NK-92 (cell line): Measurements from ENCODE around the gene GPX5.
"Not testable (repeated sequence)": the region's sequence is repeated elsewhere in the genome, so short reads cannot be mapped to it uniquely, and the experiment has no call there.

Experiments
- DNase-seq: peaks from one replicate; lab custom pipeline; 2025; ENCODE audit not compliant: unreplicated experiment; lab: John Stamatoyannopoulos, UW

GPX5 gene

DNA sequence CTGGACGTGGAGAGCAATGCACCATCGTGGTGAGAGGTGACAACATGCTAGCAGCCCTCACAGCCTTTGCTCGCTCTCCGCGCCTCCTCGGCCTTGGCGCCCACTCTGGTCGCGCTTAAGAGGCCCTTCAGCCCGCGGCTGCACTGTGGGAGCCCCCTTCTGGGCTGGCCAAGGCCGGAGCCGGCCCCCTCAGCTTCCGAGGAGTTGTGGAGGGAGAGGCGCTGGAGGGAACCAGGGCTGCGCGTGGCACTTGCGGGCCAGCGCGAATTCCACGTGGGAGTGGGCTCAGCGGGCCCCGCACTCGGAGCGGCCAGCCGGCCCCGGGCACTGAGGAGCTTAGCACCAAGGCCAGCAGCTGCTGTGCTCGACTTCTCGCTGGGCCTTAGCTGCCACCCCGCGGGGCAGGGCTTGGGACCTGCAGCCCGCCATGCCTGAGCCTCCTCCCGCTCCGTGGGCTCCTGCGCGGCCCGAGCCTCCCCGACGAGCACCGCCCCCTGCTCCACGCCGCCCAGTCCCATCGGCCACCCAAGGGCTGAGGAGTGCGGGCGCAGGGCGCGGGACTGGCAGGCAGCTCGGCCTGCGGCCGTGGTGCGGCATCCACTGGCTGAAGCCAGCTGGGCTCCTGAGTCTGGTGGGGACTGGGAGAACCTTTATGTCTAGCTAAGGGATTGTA is 13.9 kb upstream of the GPX5 start:
- no peak for DNase-seq

DNA sequence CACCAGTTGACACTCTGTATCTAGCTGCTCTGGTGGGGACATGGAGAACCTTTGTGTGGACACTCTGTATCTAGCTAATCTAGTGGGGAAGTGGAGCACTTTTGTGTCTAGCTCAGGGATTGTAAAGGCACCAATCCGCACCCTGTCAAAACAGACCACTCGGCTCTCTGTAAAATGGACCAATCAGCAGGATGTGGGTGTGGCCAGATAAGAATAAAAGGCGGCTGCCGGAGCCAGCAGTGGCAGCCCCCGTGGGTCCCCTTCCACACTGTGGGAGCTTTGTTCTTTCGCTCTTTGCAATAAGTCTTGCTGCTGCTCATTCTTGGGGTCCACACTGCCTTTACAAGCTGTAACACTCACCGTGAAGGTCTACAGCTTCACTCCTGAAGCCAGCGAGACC is 13.3 kb upstream of the GPX5 start:
- DNase-seq = not testable (repeated sequence)

DNA sequence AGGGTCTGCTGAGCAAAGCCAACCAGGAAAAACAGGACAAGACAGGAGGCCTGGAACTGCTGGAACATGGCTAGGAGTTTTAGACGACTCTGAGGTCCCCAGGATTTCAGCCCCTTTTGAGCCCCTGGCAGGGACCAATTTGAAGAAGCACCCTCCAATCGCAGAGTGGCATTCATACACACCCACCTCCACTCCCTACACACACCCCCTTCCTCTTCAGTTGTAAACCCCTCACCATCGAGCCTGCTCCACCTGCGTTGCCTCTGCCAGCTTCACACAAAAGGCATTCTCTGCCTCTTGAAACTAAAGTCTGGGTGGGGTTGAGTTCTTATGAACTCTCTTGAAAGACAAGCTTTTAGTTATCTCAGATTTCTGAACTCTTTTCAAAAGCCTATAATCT is 10.0 kb upstream of the GPX5 start, which contains the start of gene GPX6:
Gene GPX6, minus strand, starts transcription at position 118 of the 400 bp plus-strand sequence. Its CDS starts 50 bp downstream, at position 68.
- no peak for DNase-seq

DNA sequence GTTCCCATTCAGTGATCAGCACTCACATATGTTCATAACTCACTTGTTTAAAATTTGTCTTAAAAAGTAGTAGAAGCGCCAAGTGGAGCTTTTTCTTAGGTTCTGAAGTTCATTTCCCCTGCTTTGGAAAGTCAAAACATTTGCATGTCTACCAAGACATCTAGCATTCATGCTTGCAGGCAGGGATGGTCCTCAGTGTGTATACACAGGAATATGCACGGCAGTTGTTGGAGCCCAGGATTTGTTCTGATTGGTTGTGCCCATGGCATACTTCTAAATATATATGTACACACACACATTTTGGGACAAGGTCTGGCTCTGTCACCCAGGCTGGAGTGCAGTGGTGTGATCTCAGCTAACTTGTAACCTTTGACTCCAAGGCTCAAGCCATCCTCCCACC is 7.7 kb upstream of the GPX5 start:
- DNase-seq = no peak

DNA sequence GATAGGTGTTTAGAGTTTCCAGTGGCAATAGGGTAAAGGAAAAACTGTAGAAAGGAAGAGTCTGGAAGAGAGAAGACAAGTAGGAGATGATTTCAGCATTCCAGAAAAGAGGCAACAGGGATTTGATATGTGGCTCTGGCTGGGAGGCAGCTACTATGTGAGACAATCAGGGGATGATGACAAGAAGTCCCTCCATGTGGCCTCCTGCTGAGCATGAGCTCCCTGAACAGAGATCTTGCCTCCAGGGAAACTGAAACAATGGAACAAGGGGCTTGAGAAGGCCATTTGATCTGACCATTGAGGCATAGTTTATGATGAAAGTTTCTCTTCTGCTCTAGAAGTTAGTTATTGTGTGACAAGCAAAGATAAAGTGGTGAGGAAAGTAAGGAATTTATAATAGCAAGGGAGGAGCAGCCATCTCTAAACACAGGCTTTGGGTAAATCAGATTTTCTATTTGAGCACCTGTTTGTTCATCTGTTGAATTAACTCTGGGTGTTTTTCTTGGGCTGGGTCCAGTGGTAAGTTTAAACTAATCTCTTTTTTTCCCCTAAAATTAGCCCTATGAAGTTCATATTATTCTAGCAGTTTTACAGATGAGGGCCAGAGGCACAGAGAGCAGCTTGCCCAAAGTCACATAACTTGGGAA is 3.0 kb upstream of the GPX5 start:
- no peak for DNase-seq

DNA sequence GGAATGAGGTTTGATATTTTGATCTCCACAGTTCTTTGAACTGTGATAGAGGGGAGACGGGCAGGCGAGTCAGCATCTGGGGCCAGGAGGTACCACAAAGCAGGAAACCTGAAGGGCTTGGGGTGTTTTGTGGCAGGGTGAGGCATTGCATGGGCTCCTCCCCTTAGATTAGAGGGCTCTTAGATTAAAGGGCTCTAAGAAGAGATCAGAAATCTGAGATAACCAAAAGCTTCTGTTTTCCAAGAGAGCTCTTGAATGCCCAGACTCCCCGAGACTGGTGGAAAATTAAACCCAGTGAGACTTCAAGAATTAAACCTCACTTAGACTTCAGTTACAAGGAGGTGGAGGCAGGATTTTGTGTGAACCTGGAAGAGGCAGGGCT is 2.4 kb upstream of the GPX5 start:
- no peak for DNase-seq

DNA sequence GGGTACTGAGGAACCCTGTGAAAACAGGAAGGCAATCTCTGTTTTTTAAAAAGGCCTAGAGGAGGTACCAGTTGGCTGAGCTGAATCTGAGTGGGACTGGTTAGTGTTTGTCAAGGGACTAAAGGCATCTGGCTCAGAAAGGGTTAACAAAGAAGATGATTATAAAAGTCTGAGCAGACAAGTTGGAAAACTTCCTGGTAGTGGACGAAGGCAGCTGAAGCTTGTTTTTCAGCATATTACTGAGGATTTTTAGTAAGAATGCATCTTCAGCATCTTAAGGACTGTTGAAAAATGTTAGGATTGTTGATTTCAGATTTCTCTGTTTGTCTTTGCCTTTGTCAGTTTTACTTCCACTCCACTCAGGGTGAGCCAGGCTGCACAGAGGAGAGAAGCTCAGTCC is 5.1 kb downstream of the GPX5 start:
- no peak for DNase-seq

DNA sequence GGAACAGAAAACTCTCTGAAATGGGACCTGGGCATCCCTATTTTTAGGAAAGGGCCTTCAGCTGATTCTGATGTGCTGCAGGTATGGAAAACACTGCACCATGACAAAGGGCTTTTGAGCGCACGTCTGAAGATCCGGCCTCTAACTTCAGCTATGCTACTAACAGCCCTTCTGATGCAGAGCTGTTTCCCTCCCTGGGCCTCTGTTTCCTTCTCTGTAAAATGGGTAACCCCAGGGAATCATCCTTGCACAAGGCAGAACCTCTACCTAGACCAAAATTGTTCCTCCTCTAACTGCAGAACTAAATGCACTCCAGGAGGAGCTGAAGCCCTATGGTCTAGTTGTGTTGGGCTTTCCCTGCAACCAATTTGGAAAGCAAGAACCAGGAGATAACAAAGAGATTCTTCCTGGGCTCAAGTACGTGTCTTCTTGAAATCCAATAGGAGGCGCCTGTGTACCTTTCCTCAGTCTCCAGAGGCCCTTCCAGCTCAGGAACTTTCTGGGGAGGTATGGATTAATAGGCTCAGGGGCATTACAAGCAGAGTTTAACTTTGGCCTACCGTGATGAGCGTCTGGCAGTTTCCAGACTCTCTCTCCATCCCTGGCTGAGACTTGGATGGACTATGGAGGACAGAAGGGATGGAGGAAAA is 5.9 kb downstream of the GPX5 start:
- no peak for DNase-seq

DNA sequence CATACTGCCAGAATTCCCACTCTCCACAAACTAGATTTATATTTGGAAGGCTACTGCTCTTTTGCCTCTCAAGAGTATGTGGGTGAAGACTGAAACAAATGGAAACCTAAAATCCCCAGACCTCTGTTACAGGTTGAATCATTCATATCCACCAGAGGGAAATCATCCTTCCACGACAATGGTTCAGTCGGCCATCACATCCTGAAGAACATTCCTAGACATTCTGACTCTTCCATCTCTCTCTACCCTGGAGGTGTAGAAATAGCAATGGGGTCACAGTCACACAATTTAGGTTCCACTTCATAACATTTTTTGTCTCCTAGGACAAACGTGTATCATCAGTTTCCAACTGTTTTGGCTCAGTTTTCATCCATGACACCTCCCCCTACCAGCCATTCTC is 8.6 kb downstream of the GPX5 start:
- no peak for DNase-seq

DNA sequence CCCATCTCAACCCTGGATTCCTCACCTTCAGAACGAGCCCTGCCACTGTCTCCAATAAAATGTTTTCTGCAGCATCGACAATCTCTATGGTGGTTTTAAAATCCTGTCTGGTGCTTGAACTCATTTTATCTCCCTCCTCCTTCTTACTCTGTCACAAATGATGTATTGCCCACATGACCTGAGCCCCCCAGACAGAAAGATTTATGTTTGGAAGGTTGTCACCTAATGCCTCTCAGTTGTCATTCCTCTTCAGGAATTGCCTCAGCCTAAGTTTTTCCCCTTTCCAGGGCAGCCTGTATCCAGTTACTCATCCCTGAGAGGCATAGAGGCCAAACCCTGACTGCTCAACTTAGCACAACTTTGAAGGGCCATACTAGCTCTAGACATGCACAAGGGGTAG is 9.2 kb downstream of the GPX5 start:
- no peak for DNase-seq

DNA sequence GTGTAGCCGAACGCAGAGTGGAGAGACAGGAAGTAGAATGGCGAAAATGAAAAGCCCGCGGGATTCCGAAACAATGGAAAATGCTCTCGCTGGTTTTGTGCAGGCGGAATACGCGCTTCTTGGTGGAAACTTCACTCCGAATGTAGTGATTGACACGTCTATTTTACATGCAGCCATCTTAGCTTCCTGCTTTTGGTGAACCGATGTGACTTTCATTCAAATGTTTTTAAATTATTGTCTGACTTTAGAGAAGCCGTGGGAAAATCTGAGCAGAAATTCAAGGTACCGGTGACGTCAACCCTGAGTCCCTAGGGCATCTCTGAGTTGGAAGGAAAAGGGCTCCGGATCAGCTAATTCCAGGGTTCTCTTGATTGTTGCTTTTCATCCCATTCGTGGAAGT is 11.4 kb downstream of the GPX5 start:
- DNase-seq = no peak

DNA sequence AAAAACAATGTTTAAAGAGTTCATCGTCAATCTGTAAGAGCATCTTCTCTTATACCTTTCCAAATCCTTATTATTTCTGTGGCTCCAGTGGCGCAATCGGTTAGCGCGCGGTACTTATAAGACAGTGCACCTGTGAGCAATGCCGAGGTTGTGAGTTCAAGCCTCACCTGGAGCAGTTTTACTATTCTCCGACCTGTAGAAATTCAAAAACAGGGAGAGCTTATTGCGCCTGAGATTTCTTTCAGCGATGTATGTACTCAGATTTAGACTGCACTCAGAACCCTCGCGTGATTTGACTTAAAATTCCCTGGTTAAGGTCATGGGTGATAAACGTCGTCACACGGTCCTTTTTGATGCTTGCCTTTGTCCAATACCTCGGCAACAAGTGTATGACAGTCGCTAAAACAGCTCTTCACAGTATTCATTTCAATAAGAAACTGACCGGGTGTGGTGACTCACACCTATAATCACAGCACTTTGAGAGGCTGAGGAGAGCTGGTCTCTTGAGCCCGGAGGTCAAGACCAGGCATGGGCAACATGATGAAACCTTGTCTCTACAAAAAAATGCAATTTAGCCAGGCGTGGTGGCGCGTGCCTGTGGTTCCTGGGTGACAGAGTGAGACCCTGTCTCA is 11.9 kb downstream of the GPX5 start:
- no peak for DNase-seq

DNA sequence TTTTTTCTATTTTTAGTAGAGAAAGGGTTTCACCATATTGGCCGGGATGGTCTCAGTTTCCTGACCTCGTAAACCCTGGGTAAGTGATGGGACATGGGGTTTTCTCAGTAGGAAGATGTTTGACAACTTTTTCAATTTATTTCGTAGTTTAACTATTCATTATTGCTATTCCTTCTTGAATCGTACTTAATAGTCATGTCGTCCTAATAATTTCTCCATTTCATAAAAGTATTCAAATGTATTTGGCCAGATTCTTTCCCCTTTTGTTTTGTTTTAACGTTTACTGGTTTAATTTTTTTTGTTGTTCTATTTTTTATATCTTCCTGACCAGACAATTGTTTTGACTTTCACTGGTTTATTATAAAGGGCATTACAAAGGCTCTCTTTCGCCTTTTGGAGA is 16.3 kb downstream of the GPX5 start:
- no peak for DNase-seq

DNA sequence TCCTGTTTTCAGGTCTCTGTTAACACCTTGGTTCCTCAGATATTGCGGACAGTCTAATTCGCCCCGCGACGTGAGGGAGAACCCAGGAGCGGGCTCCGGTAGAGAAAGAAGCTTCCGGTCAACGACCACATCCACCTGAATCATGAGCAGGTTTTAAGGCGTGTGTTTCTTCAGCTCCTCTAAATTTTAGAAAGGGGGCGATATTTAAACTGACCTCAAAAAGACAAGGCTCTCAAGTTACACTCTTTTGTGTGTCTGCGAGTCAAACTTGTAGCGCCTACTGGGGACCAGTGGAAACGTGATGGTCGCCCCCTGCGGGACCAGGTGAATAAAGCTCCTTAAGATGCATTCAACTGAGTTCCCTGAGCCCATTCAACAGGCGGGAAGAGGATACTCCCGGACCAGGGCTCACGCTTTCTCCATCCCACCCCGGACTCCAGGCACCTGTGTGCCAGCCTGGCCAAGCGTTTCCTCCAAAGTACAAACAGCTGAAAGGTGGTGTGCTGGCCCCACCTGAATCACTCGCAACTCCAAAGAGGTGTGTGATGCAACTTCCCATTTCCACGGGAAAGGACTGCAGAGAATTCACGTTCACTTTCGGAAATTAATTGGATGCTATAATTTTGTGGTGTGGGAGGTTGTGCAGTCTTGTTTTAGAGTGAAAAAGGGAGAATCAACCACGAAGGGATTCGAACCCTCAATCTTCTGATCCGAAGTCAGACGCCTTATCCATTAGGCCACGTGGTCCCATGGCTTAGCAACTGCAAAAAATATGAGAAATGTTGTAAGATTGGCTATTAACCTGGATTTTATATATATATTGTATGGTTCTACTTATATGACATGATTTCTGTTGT is 17.0 kb downstream of the GPX5 start:
- no peak for DNase-seq

DNA sequence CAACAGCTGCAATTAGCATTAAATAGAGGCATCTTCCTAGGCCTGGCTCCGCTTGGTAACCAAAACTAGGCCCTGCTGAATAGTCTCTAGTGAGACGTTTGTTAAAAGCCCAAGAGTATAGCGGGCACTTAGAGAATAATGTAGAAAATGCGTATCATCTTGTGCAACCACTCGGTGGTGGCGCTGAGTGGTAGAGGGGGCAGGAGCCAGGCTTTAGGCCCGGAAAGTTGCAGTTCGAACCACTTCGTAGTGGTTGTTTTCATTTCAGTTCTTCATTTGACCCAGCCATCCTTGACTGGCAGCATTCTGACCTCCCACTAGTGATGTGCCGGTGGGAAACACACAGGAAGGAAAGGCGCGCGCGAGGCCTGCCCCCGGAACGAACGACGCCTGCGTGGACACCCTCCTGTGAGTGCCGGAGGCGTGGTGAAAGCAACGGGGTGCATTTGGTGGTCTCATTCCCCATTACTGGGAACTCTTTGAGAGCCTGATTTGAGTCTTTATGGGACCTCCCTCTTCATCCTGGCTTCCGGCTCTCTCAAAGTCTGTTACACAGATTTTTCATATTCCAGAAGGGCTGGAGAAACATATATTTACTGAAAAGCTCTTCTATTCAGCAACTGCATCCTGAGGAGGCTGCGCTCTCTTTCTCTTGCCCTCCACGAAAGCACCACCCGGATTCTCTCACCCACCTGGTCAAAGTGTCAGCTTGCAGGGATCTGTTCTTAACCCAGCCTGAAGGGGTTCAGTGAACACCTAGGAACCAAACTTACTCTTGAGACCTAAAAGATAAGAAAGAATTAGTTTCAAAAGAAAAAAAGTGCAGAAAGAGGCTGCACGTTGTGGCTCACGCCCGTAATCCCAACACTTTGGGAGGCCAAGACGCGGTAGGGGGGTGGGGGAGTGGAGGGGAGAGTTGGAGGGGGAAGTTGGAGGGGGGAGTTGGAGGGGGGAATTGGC is 18.2 kb downstream of the GPX5 start:
- DNase-seq = no peak

DNA sequence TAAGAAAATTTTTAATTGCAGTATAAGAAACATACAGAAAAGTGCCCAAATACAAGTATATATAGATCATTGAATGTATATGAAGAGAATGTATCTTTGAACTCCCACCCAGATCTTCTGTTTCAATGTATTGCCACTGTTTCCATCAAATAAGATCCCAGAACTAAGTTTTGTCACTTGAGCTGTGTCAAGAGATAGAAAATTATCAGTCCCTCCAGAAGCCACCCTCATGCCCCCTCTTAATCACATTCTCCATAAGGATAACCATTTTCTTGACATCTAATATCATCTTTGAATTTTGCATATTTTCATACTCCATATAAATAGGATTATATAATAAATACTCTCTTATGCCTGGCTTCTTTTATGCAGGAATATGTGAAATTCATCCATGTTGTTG is 20.3 kb downstream of the GPX5 start:
- DNase-seq = no peak

DNA sequence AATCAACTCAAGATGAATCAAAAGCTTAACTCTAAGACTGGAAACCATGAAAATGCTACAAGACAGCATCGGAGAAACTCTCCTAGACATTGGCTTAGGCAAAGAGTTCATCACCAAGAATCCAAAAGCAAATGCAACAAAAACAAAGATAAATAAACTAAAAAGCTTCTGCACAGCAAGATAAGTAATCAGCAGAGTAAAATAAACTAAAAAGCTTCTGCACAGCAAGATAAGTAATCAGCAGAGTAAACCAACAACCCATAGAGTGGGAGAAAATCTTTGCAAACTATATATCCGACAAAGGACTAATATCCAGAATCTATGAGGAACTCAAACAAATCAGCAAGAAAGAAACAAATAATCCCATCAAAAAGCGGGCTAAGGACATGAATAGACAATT is 21.3 kb downstream of the GPX5 start:
- DNase-seq = not testable (repeated sequence)

DNA sequence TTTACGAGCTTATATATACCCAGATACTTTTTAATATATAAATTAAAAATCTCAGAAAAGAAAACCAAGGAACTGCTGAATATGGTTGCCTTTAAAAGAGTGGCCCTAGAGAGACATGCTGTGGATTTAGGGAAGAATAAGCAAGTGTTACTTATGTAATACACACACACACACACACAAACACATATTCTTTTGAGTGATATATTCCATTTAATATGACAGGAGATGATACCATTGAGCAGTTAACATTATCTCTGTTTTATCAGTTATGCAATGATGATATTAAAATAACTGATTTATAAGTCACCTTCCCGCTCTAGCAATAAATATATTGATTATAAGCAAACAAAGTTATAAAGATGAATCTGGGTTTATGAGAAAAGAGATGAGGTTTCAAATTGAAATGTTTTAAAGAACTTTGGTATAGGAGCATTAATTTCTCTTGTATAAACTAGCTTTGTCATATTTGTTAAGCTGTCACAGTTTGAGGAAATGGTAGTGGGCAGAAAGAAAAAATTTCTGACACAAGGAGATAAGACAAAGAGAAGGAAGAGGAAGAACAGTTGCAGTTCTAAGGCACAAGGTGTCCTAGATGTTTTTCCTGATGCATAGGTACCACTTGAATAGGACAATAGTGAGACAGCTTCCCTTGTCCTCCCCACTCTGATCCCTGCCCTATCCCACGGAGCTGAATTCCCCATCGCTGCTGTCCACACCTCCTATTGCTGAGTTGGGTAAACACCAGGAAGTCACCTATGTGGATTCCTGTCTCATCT is 26.4 kb downstream of the GPX5 start:
- DNase-seq = no peak

DNA sequence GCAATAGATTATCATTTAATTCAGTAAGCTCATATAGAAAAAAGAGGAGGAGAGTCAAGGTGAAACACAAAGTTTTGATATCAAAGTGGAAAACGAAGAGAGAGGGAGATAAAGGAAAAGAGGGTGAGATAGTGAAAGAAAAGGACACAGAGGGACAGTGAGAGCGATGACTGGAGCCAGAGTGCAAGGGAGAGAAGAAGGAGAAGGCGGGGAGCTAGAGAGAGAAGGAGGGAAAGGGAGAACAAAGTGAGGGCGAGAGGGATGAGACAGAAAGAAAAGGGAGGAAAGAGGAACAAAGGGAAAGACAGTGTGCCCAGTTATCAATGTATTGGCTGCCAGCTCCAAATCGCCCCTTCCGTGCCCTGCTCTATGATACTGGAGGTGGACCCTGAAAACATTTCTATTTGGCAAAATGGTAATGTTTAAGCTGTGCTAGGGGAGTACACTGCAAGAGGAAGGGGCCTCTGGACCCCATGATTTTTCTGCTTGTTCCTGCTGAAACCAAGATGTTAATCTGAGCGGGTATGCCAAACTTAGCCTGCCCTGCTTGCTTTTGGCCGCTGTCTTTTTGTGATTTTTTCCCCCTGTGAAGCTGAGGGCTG is 27.8 kb downstream of the GPX5 start:
- DNase-seq = no peak
